ENCODE results near the gene NONO. TPM values are rescaled to one million over a fixed set of nuclear protein-coding genes. Genes with fewer than 3 reads are reported as not detected.

NONO gene
- total and polyA plus RNA-seq, 2 experiments from 2014 or later: 342 to 656 TPM

- H3K27ac Mint-ChIP-seq: no peak overlapping the region
- H3K9me2 ChIP-seq (ENCODE audit: insufficient read depth): no peaks in the 10 kb centered on the region
- no peaks in the 10 kb centered on the region for H3F3A ChIP-seq (replicated peaks; ENCODE audit: low read depth)
- no peaks in the 10 kb centered on the region for H3K79me2 ChIP-seq (replicated peaks; ENCODE audit: insufficient read depth)
- no peak for DNase-seq (ENCODE audit: low spot score)
- no peaks in the 10 kb centered on the region for H3K4me1 ChIP-seq (ENCODE audit: insufficient read depth)
- H3K4me3 Mint-ChIP-seq: no peak overlapping the region
- ATAC-seq: no peak
- H3K27me3 Mint-ChIP-seq (ENCODE audit: insufficient read depth, low read depth, poor library complexity): peaks cover 6% of the 10 kb centered on the region
- H3K36me3 Mint-ChIP-seq (ENCODE audit: low read depth): peaks cover 97% of the 10 kb centered on the region
- H3K27ac ChIP-seq (ENCODE audit: low read depth): no peak overlapping the region
- no peaks in the 10 kb centered on the region for H3K27me3 ChIP-seq (ENCODE audit: insufficient read depth)
- no peaks in the 10 kb centered on the region for H3K9me3 Mint-ChIP-seq
- H4K20me1 ChIP-seq (replicated peaks; ENCODE audit: insufficient read depth): no peaks in the 10 kb centered on the region
- H3K36me3 ChIP-seq (ENCODE audit: insufficient read depth): no peaks in the 10 kb centered on the region
- no peak overlapping the region for H3K4me3 ChIP-seq
- H2AFZ ChIP-seq: no peak overlapping the region
- H3K4me2 ChIP-seq: no peak overlapping the region
- TF ChIP-seq POLR2AphosphoS5 (IDR thresholded peaks at IDR 0.05; ENCODE audit: low read depth) (no peak), ZNF114 (CRISPR knock-in tag; IDR thresholded peaks at IDR 0.05) (no peak), ZNF331 (CRISPR knock-in tag; IDR thresholded peaks at IDR 0.05; ENCODE audit: low read depth) (no peak), CTCF (conservative IDR thresholded peaks at IDR 0.05; ENCODE audit: low read depth in 2 of 2) (no peak), REST (IDR thresholded peaks at IDR 0.05; ENCODE audit: unreplicated experiment) (no peak), ZNF462 (CRISPR knock-in tag; IDR thresholded peaks at IDR 0.05) (no peak), CREB1 (CRISPR knock-in tag; IDR thresholded peaks at IDR 0.05; ENCODE audit: low read depth) (no peak), NANOG (IDR thresholded peaks at IDR 0.05; ENCODE audit: borderline replicate concordance) (no peak), JUNB (IDR thresholded peaks at IDR 0.05; ENCODE audit: unreplicated experiment) (no peak), STAT1 (IDR thresholded peaks at IDR 0.05; ENCODE audit: unreplicated experiment) (no peak), ETS1 (IDR thresholded peaks at IDR 0.05) (no peak), EZH2phosphoT487 (IDR thresholded peaks at IDR 0.05; ENCODE audit: unreplicated experiment) (no peak), EZH2 (IDR thresholded peaks at IDR 0.05; ENCODE audit: low read depth, unreplicated experiment) (no peak)
- H3K4me1 Mint-ChIP-seq: no peaks in the 10 kb centered on the region
Observed at GRCh38 chrX:71245159-71245558, 38.3 kb upstream of the NONO start.

Data from GM23338 (cell line).